NCI-H2196 (cell line): ENCODE results near the gene CCDC88C.
"Not testable (repeated sequence)": the region's sequence is repeated elsewhere in the genome, so short reads cannot be mapped to it uniquely, and the experiment has no call there.

Experiments
- DNase-seq: peaks from one replicate; lab custom pipeline; 2025; ENCODE audit not compliant: unreplicated experiment; lab: John Stamatoyannopoulos, UW

CCDC88C gene

DNA sequence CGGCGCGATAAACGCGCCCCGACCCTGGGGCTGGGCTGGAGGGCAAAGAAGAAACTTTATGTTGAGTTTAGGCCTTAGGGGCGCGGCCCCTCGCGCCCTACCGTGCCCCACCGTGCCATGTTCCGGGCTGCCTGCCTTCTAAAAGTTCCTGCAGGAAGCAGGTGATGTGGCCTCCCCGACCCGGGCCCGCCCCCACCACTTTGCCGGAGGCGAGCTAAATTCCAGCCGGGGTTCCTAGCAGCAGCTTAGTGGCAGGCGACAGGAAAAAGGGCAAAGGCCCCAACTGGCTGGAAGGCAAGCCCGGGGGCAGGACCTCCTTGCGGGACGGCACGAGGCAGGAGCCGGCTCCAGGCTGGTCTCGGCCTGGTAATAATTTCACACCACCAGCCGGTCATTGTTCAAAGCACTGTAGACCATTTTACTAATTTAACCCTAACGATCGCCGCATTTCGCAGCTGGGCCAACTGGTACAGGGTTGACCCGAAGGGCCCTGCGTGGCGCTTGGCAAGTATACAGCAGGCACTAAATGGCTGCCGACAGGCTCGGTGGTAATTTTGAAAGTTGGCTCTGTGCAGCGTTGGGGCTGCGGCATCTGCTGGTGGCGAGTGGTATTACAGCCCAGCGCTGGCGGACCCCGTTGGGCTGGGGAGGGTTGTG, 895 bp upstream of the CCDC88C start:
- DNase-seq = peak; percentile 44

- DNase-seq = peak; percentile 53
Measured at GRCh38 chr14:91417983-91418386, 365 bp upstream of the CCDC88C start.

- no peak for DNase-seq
Measured at GRCh38 chr14:91416744-91417119, 888 bp downstream of the CCDC88C start.

DNA sequence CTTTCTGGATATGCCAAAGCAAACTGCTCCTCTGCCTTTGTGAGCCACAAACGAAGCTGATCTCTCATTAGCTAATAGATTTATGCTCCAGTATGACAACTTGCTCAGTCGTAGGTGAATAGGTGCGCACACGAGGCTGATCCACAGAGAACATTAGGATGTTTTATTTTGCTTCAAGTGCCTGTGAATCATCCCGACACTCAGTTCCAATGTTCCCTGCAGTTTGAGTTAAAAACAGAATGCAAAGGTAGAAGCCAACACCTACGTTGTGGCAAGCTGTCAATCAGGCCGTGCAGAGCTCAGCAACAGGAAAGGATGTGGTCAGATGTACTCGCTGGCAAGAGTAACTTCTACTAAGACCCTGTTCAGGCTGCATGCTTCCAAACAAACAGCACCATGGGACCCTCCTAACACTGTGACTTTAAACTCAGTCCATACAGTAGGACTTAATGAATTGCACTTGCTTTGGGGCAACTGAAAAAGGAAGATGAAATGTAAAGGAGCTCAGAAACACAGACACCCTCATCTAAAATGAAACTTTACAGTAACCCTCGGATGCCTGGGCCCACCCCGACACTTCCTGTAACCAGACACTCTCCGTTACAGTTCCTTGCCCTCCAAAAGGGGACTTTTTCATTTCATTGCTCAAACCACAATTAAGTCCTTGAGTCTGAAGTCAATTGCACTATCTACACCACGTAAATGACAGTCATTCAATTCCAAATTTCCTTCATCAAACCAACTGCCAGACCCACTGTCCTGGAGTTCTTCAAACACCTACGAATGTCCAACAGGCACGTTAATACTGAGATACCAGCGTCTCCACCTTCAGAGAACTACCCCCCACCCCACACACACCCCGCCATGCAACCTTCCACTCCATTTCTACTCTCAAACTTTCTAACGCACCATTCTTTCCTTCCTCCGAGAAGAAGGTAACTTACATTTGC, 1.6 kb downstream of the CCDC88C start:
- no peak for DNase-seq

- no peak for DNase-seq
Measured at GRCh38 chr14:91414475-91414833, 3.2 kb downstream of the CCDC88C start.

DNA sequence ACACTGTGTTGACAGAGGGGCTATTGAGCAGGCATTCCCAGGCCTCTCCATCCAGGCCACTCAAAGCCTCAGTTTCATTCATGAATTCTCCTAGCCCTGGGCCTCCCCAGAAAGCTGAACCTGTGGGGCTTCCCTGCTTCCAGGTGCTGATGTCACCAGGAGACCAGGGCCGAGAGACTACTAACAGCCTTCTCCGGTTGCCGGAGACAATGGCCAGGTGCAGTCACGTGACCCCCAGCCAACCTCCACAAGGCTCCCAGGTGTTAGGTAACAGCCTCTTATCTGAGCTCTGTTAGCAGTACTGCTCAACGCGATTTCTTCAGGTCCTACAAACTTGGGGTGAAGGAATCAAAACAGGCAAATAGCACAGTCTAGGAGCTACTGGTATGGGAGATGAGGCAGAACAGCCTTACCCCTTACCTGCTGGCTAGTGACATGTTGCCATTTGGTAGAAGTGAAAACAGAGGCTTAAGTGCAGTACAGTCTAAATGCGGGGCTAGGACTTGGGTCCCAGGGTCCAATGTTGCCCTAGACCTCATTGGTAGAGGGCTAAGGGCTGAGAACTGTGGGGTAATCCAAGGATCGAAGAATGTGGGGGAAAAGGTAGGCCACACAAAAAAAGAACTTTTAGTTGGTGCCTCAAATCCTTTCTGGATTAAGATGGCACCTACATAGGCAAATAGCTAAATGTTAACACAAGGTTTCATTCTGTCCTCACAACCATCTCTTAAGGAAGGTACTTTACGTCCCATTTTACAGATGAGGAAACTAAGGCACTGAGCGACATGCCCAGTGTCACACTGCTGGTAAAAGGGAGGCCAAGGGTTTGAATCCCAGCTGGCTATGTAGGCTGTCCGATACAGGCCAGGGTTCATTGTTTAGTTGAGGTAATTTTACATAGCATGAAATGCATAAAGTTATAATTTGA, 3.8 kb downstream of the CCDC88C start:
- peak; percentile 70 for DNase-seq

GRCh38 chr14:91412939-91413338, 4.7 kb downstream of the CCDC88C start:
- no peak for DNase-seq

- DNase-seq = no peak
Measured at GRCh38 chr14:91410771-91411536, 6.7 kb downstream of the CCDC88C start.

GRCh38 chr14:91409928-91410718, 7.5 kb downstream of the CCDC88C start:
- no peak for DNase-seq

GRCh38 chr14:91409240-91409639, 8.4 kb downstream of the CCDC88C start:
- not testable (repeated sequence) for DNase-seq

- DNase-seq = no peak
Measured at GRCh38 chr14:91406982-91407381, 10.6 kb downstream of the CCDC88C start.

DNA sequence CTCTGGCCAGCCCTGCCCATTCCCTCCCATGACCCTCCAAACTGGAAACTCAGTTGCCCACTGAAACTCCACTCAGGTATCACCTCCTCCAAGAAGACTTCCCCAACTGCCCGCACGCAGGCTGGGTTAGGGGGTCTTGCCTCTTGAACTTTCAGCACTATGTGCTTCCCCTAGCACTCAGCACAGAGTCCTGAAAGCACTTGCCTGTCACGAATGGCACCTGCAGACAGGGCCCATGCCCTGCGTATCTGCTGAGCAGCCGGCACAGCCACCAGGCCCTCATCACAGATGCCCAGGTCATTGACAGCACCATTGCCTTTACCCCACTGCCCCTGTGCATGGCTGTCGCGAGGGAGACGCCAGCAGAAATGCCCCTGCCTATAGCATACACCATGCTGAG, 11.2 kb downstream of the CCDC88C start:
- no peak for DNase-seq

DNA sequence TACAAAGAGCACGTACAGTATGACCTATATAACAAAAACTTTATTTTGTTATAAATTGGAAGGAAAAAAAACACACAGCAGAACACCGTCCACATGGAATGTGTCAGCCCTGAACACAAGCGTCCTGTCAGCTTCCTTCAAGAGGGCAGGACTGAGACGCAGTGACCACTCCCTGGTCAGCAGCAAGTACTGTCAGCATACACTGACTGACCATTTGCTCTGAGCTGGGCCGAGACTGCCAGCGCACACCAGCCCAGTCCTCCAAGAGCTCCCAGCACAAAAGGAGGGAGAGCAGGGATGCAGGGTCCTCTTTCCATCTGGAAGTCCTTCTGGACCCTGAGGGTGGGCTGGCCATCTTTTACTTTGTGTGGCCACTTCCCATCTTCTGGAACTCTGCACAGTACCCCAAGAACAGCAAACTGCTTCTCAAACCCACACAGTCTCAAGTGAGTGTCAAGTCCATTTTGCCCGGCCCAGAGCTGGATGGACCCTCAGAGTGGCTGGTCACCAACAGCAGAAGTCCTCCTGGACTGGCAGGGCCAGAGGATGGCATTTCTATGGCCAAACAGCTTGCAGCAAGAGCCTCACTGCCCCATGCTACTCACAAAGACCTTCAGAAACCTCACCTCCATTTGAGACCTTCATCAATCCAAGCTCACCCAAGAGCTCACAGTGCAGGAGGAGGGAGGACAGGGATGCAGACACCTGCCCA, 11.7 kb downstream of the CCDC88C start:
- DNase-seq = no peak

- DNase-seq = no peak
Measured at GRCh38 chr14:91405241-91405721, 12.3 kb downstream of the CCDC88C start.

DNA sequence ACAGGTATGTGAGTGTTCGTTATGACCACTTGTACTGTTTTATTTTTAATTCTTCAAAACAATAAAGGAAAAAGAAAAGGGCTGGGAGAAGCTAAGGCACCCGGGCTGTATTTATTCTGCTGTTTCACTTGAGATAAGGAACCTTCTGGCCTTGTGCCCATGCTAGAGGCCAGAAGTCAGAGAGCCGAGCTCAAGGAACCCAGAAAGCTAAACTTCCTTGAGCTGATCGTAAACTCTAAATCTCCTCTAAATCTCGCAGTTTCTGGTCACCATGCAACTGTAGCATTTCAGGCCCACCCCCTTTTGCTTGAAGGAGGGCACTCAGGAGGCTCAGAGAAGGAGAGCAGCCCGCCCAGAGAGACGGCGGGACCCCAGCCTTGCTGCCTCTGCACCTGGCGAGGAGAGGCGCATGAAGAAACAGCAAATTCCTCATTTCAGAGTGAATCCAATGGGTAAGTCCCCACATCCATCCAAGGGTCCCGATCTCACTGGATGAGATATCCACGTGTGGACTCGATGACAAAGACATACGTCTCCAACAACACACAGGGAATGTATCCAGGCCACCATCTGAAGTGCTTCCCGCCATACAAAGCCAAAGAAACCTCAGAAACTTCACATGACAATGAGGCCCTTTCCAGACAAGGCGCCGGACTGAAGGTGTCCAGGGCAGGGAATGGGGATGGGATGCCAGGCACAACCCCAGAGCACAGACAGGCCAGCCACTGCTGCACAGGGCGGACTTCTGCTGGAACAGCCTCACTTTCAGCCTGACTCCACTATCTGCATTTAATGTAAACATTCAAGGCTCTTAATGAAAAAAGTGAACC, 14.6 kb downstream of the CCDC88C start:
- DNase-seq = no peak

DNA sequence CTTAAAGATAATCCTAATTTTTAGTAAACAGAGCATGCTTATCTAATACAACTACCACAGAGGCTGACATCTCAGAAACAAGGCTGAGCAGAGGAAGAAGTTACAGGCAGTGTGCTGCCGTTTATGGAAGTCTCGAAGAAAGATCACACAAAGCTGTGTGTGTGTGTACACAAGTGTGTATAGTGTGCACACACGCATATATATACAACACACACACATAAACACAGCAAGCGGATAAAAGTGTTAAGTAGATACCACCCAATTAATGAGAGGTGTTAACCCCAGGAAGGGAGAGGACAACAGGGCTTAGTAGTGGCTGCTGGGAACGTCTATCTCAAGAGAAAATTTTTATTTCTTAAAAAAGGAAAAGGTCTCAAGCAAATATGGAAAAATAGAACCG, 15.3 kb downstream of the CCDC88C start:
- no peak for DNase-seq

- no peak for DNase-seq
Measured at GRCh38 chr14:91401751-91402150, 15.9 kb downstream of the CCDC88C start.

DNA sequence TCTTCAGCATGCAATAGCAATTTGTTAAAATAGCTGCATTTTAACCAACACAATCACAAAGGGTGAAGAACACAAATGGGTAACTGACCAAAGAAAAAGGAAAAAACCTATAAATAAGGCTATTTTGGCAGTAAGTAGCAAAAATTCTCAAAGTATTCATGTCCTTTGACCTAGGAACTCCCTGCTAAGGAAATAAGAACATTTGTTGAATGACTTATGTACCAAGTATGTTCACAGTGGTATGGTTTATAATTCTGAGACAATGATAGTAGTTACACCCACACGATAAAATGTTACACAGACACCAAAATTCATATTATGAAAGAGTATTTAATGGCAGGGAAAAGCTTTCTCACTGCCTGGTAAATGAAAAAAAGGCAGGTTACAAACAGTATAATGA, 16.9 kb downstream of the CCDC88C start:
- no peak for DNase-seq
